H9 (cell line): ENCODE results near the gene GREB1L. TPM values are rescaled to one million over a fixed set of nuclear protein-coding genes. Genes with fewer than 3 reads are reported as not detected.

Experiments
- DNase-seq: peaks from one replicate; pipeline ENCODE4 v3.0.0-alpha.2; 2017
- H2AFZ ChIP-seq: one replicate; pipeline ENCODE4 v1.6.1; 2013; ENCODE audit warnings: mild to moderate bottlenecking, low read length, control low read depth, moderate library complexity
- H2AK5ac ChIP-seq: 2 replicates; pipeline ENCODE4 v1.6.1; 2013; ENCODE audit warnings: low read length, control low read depth, mixed read lengths; ENCODE audit not compliant: insufficient read length
- H2BK120ac ChIP-seq: one replicate; pipeline ENCODE4 v1.6.1; 2013; ENCODE audit warnings: low read depth, mild to moderate bottlenecking, low read length, control low read depth, inconsistent platforms; ENCODE audit not compliant: poor library complexity, severe bottlenecking
- H2BK12ac ChIP-seq: 2 replicates; pipeline ENCODE4 v1.6.1; 2013; ENCODE audit warnings: low read length, control low read depth, mixed read lengths, low read depth; ENCODE audit not compliant: insufficient read length
- H2BK15ac ChIP-seq: 2 replicates; pipeline ENCODE4 v1.6.1; 2013; ENCODE audit warnings: low read depth, low read length, control low read depth
- H2BK20ac ChIP-seq: one replicate; pipeline ENCODE4 v1.6.1; 2013; ENCODE audit warnings: low read depth, mild to moderate bottlenecking, low read length, control low read depth, inconsistent platforms; ENCODE audit not compliant: poor library complexity, severe bottlenecking
- H2BK5ac ChIP-seq: 2 replicates; pipeline ENCODE4 v1.6.1; 2013; ENCODE audit warnings: low read length, control low read depth, mixed read lengths; ENCODE audit not compliant: insufficient read length
- H3K14ac ChIP-seq: 2 replicates; pipeline ENCODE4 v1.6.1; 2013; ENCODE audit warnings: low read length, control low read depth; ENCODE audit not compliant: insufficient read depth
- H3K18ac ChIP-seq: 2 replicates; pipeline ENCODE4 v1.6.1; 2013; ENCODE audit warnings: low read depth, mild to moderate bottlenecking, mixed read lengths, low read length, control low read depth; ENCODE audit not compliant: insufficient read length
- H3K23ac ChIP-seq: 2 replicates; pipeline ENCODE4 v1.6.1; 2013; ENCODE audit warnings: low read length, control low read depth, mixed read lengths, low read depth; ENCODE audit not compliant: insufficient read length
- H3K23me2 ChIP-seq: 2 replicates; pipeline ENCODE4 v1.6.1; 2013; ENCODE audit warnings: low read depth, mild to moderate bottlenecking, mixed read lengths, low read length, control low read depth; ENCODE audit not compliant: insufficient read length, poor library complexity, severe bottlenecking
- H3K27ac ChIP-seq: 2 replicates; pipeline ENCODE4 v1.5.1; 2013; ENCODE audit warnings: low read length, control low read depth, mixed read lengths, low read depth; ENCODE audit not compliant: insufficient read length
- H3K27me3 ChIP-seq: 2 replicates; pipeline ENCODE4 v1.6.1; 2013; ENCODE audit warnings: low read length, control low read depth, inconsistent platforms; ENCODE audit not compliant: insufficient read depth
- H3K4ac ChIP-seq: 2 replicates; pipeline ENCODE4 v1.6.1; 2013; ENCODE audit warnings: low read depth, mild to moderate bottlenecking, control low read depth, inconsistent platforms, low read length, moderate library complexity
- H3K4me1 ChIP-seq: 2 replicates; pipeline ENCODE4 v1.6.1; 2013; ENCODE audit warnings: low read length, control low read depth, inconsistent platforms; ENCODE audit not compliant: insufficient read depth
- H3K4me2 ChIP-seq: 2 replicates; pipeline ENCODE4 v1.6.1; 2013; ENCODE audit warnings: low read length, control low read depth, mixed read lengths; ENCODE audit not compliant: insufficient read length, insufficient read depth
- H3K56ac ChIP-seq: 2 replicates; pipeline ENCODE4 v1.6.1; 2013; ENCODE audit warnings: low read depth, mild to moderate bottlenecking, mixed read lengths, low read length, control low read depth; ENCODE audit not compliant: insufficient read length
- H3K79me1 ChIP-seq: 2 replicates; pipeline ENCODE4 v1.6.1; 2013; ENCODE audit warnings: low read depth, mild to moderate bottlenecking, moderate library complexity, low read length, control low read depth, inconsistent platforms; ENCODE audit not compliant: insufficient read depth, poor library complexity, severe bottlenecking
- H3K79me2 ChIP-seq: 2 replicates; pipeline ENCODE4 v1.6.1; 2013; ENCODE audit warnings: low read length, control low read depth, inconsistent platforms; ENCODE audit not compliant: insufficient read depth
- H3K9ac ChIP-seq: 2 replicates; pipeline ENCODE4 v1.6.1; 2013; ENCODE audit warnings: low read length, control low read depth, mixed read lengths; ENCODE audit not compliant: insufficient read length; ENCODE audit errors: extremely low read depth
- H3K9me3 ChIP-seq: one replicate; pipeline ENCODE4 v1.6.1; 2013; ENCODE audit warnings: low read depth, low read length, inconsistent platforms; ENCODE audit not compliant: control insufficient read depth
- H3T11ph ChIP-seq: one replicate; pipeline ENCODE4 v1.6.1; 2013; ENCODE audit warnings: mild to moderate bottlenecking, low read length, control low read depth, inconsistent platforms
- H4K20me1 ChIP-seq: one replicate; pipeline ENCODE4 v1.6.1; 2013; ENCODE audit not compliant: control insufficient read depth, insufficient read length, insufficient read depth
- H4K5ac ChIP-seq: 2 replicates; pipeline ENCODE4 v1.6.1; 2013; ENCODE audit warnings: low read depth, mild to moderate bottlenecking, mixed read lengths, low read length, control low read depth; ENCODE audit not compliant: insufficient read length
- H4K8ac ChIP-seq: replicated peaks from 2 replicates; pipeline ENCODE4 v1.6.1; 2013; ENCODE audit warnings: low read length, control low read depth, mixed read lengths, low read depth; ENCODE audit not compliant: insufficient read length
- H4K91ac ChIP-seq: 2 replicates; pipeline ENCODE4 v1.6.1; 2013; ENCODE audit warnings: low read depth, mild to moderate bottlenecking, moderate library complexity, mixed read lengths, low read length, control low read depth; ENCODE audit not compliant: insufficient read length
- H3K27ac Mint-ChIP-seq, 3 experiments: 2 replicates in 2 of 3; 3 replicates in 1 of 3; pipeline ENCODE4 v1.8.0; 2020 to 2021; ENCODE audit warnings: mixed read lengths in 3 of 3, mild to moderate bottlenecking in 1 of 3, moderate library complexity in 1 of 3
- H3K27me3 Mint-ChIP-seq: 2 replicates; pipeline ENCODE4 v1.8.0; 2021; ENCODE audit warnings: low read depth, mild to moderate bottlenecking, moderate library complexity, mixed read lengths
- H3K36me3 Mint-ChIP-seq, 3 experiments: 2 replicates in 2 of 3; 3 replicates in 1 of 3; pipeline ENCODE4 v1.8.0; 2020 to 2021; ENCODE audit warnings: low read depth in 3 of 3, mixed read lengths in 3 of 3; ENCODE audit not compliant: insufficient read depth in 1 of 3
- H3K4me1 Mint-ChIP-seq, 2 experiments: 2 replicates each; pipeline ENCODE4 v1.8.0; 2020; ENCODE audit warnings: mixed read lengths in 2 of 2
- H3K4me3 Mint-ChIP-seq, 2 experiments: 2 replicates in 1 of 2; 3 replicates in 1 of 2; pipeline ENCODE4 v1.8.0; 2020 to 2021; ENCODE audit warnings: mild to moderate bottlenecking in 2 of 2, mixed read lengths in 2 of 2, moderate library complexity in 1 of 2
- H3K9me3 Mint-ChIP-seq, 2 experiments: 2 replicates in 1 of 2; 3 replicates in 1 of 2; pipeline ENCODE4 v1.8.0; 2020; ENCODE audit warnings: mild to moderate bottlenecking in 2 of 2, mixed read lengths in 2 of 2, moderate library complexity in 1 of 2
- WGBS: extraction: QIAGEN DNeasy Blood & Tissue Kit; methylation state at CpG from one replicate; pipeline ENCODE4 v1.1.7; 2013; ENCODE audit warnings: missing lambda C conversion rate, low lambda C conversion rate, mixed read lengths; ENCODE audit not compliant: insufficient read length; ENCODE audit errors: extremely low coverage; 5-methylcytosine and 5-hydroxymethylcytosine counted together
- total RNA-seq: library from RNA; stranded (reverse); gene quantifications from 2 replicates; pipeline ENCODE4 v1.2.1, GENCODE V29; 2021
- TF ChIP-seq, protein P1 (sequence below): fragments of 200-600 bp; sonication (generic); conservative IDR thresholded peaks from 3 replicates; pipeline ENCODE4 v1.8.0; 2021; ENCODE audit warnings: antibody characterized with exemption, mild to moderate bottlenecking

Gene GREB1L
- total RNA-seq, 1 experiment from 2014 or later, result 2.7 TPM

- Histone ChIP-seq H3T11ph (no peak overlapping the region), H3K4ac (no peak overlapping the region), H2AFZ (no peak overlapping the region), H3K9me3 (no peaks in the 10 kb centered on the region), H4K5ac (no peak overlapping the region), H3K9ac (no peak overlapping the region), H2BK20ac (no peak overlapping the region), H3K4me1 (no peaks in the 10 kb centered on the region), H2BK15ac (no peak overlapping the region), H3K27me3 (no peaks in the 10 kb centered on the region), H4K20me1 (no peaks in the 10 kb centered on the region), H2AK5ac (no peak overlapping the region), H2BK12ac (no peak overlapping the region), H4K91ac (no peak overlapping the region), H2BK5ac (no peak overlapping the region), H3K23me2 (no peaks in the 10 kb centered on the region), H3K4me2 (no peak overlapping the region), H3K56ac (no peak overlapping the region), H3K79me2 (no peaks in the 10 kb centered on the region), H3K18ac (no peak overlapping the region), H3K14ac (no peak overlapping the region), H3K79me1 (no peaks in the 10 kb centered on the region), H2BK120ac (no peak overlapping the region), H3K27ac (no peak overlapping the region), H3K23ac (no peak overlapping the region), H4K8ac (no peak overlapping the region)
- no CpG with 5 or more reads among the region's 11 CpGs for WGBS
- Mint-ChIP-seq H3K4me3 (no peak overlapping the region), H3K27me3 (peaks cover 2% of the 10 kb centered on the region), H3K36me3 (no peaks in the 10 kb centered on the region; a peak in 1 of 7 replicates), H3K4me1 (no peaks in the 10 kb centered on the region), H3K9me3 (no peaks in the 10 kb centered on the region), H3K27ac (no peak overlapping the region)
- DNase-seq, result no peak
- TF ChIP-seq, protein P1, sequence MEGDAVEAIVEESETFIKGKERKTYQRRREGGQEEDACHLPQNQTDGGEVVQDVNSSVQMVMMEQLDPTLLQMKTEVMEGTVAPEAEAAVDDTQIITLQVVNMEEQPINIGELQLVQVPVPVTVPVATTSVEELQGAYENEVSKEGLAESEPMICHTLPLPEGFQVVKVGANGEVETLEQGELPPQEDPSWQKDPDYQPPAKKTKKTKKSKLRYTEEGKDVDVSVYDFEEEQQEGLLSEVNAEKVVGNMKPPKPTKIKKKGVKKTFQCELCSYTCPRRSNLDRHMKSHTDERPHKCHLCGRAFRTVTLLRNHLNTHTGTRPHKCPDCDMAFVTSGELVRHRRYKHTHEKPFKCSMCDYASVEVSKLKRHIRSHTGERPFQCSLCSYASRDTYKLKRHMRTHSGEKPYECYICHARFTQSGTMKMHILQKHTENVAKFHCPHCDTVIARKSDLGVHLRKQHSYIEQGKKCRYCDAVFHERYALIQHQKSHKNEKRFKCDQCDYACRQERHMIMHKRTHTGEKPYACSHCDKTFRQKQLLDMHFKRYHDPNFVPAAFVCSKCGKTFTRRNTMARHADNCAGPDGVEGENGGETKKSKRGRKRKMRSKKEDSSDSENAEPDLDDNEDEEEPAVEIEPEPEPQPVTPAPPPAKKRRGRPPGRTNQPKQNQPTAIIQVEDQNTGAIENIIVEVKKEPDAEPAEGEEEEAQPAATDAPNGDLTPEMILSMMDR, result no peak
Observed at GRCh38 chr18:21203542-21204241, 38.3 kb upstream of the GREB1L start.
